GM23338 (cell line): ENCODE data around the gene CASTOR1. TPM values are rescaled to one million over a fixed set of nuclear protein-coding genes. Genes with fewer than 3 reads are reported as not detected.

Experiments used
- ATAC-seq: fragments of 200-7000 bp; cut with Tn5 transposase; 3 replicates; pipeline ENCODE4 v1.9.1; 2020
- DNase-seq: peaks from one replicate; pipeline ENCODE4 v3.0.0-alpha.2; 2015; ENCODE audit warnings: low spot score
- H2AFZ ChIP-seq: fragments of 200-600 bp; sonication (generic); 2 replicates; pipeline ENCODE4 v1.8.0; 2016; ENCODE audit warnings: antibody characterized with exemption, mild to moderate bottlenecking, moderate library complexity
- H3F3A ChIP-seq: fragments of 200-600 bp; sonication (generic); replicated peaks from 2 replicates; pipeline ENCODE4 v1.8.0; 2017; ENCODE audit warnings: antibody characterized with exemption, mixed run types, low read depth
- H3K27ac ChIP-seq: fragments of 200-600 bp; sonication (generic); 2 replicates; pipeline ENCODE4 v1.6.1; 2016; ENCODE audit warnings: low read depth
- H3K27me3 ChIP-seq: fragments of 200-600 bp; sonication (generic); 2 replicates; pipeline ENCODE4 v1.8.0; 2016; ENCODE audit warnings: mild to moderate bottlenecking, mixed run types, moderate library complexity; ENCODE audit not compliant: insufficient read depth
- H3K36me3 ChIP-seq: fragments of 200-600 bp; sonication (generic); 2 replicates; pipeline ENCODE4 v1.8.0; 2016; ENCODE audit warnings: mild to moderate bottlenecking; ENCODE audit not compliant: insufficient read depth
- H3K4me1 ChIP-seq: fragments of 200-600 bp; sonication (generic); 2 replicates; pipeline ENCODE4 v1.8.0; 2016; ENCODE audit warnings: mild to moderate bottlenecking, moderate library complexity; ENCODE audit not compliant: insufficient read depth
- H3K4me2 ChIP-seq: fragments of 200-600 bp; sonication (generic); 2 replicates; pipeline ENCODE4 v1.7.1; 2017; ENCODE audit warnings: mixed run types
- H3K4me3 ChIP-seq: fragments of 200-600 bp; sonication (generic); 2 replicates; pipeline ENCODE4 v1.6.1; 2016; ENCODE audit warnings: mixed run types
- H3K79me2 ChIP-seq: fragments of 200-600 bp; sonication (generic); replicated peaks from 2 replicates; pipeline ENCODE4 v1.8.0; 2017; ENCODE audit warnings: mild to moderate bottlenecking; ENCODE audit not compliant: insufficient read depth
- H3K9me2 ChIP-seq: fragments of 200-600 bp; sonication (generic); 2 replicates; pipeline ENCODE4 v1.8.0; 2017; ENCODE audit not compliant: insufficient read depth
- H4K20me1 ChIP-seq: fragments of 200-600 bp; sonication (generic); replicated peaks from 2 replicates; pipeline ENCODE4 v1.8.0; 2017; ENCODE audit warnings: mild to moderate bottlenecking; ENCODE audit not compliant: insufficient read depth
- H3K27ac Mint-ChIP-seq: 2 replicates; pipeline ENCODE4 v1.8.0; 2020; ENCODE audit warnings: inconsistent platforms, mild to moderate bottlenecking, moderate library complexity, mixed read lengths
- H3K27me3 Mint-ChIP-seq: 3 replicates; pipeline ENCODE4 v1.8.0; 2022; ENCODE audit warnings: low read depth, mild to moderate bottlenecking, moderate library complexity, mixed read lengths, inconsistent platforms; ENCODE audit not compliant: insufficient read depth, poor library complexity
- H3K36me3 Mint-ChIP-seq: 3 replicates; pipeline ENCODE4 v1.8.0; 2021; ENCODE audit warnings: low read depth, mild to moderate bottlenecking, inconsistent platforms, moderate library complexity, mixed read lengths
- H3K4me1 Mint-ChIP-seq: 3 replicates; pipeline ENCODE4 v1.8.0; 2020; ENCODE audit warnings: mild to moderate bottlenecking, inconsistent platforms, mixed read lengths
- H3K4me3 Mint-ChIP-seq: 3 replicates; pipeline ENCODE4 v1.8.0; 2021; ENCODE audit warnings: moderate library complexity, mild to moderate bottlenecking, inconsistent platforms, mixed read lengths
- H3K9me3 Mint-ChIP-seq: 3 replicates; pipeline ENCODE4 v1.8.0; 2020; ENCODE audit warnings: moderate library complexity, mild to moderate bottlenecking, inconsistent platforms, mixed read lengths
- CREB1 ChIP-seq: fragments of 250-450 bp; sonication (Bioruptor Pico); IDR thresholded peaks from 2 replicates; pipeline ENCODE4 v1.5.0; 2020; ENCODE audit warnings: low read depth, mild to moderate bottlenecking, moderate library complexity
- CTCF ChIP-seq, 2 experiments: fragments of 200-600 bp in 1 of 2; sonication (generic) in 1 of 2; conservative IDR thresholded peaks; 2 replicates each; pipeline versions ENCODE4 v1.5.1 to v1.6.1; 2016 to 2017; ENCODE audit warnings: antibody characterized with exemption in 2 of 2, low read depth in 2 of 2, mild to moderate bottlenecking in 2 of 2, moderate library complexity in 1 of 2
- ETS1 ChIP-seq: IDR thresholded peaks from 2 replicates; pipeline ENCODE4 v1.6.1; 2016; ENCODE audit warnings: antibody characterized with exemption
- EZH2 ChIP-seq: fragments of 200-600 bp; sonication (generic); IDR thresholded peaks from one replicate; pipeline ENCODE4 v1.8.0; 2017; ENCODE audit warnings: antibody characterized with exemption, mild to moderate bottlenecking, low read depth; ENCODE audit not compliant: unreplicated experiment
- EZH2phosphoT487 ChIP-seq: fragments of 200-600 bp; sonication (generic); IDR thresholded peaks from one replicate; pipeline ENCODE4 v1.8.1; 2018; ENCODE audit warnings: antibody characterized with exemption; ENCODE audit not compliant: unreplicated experiment
- JUNB ChIP-seq: IDR thresholded peaks from one replicate; pipeline ENCODE4 v1.6.1; 2016; ENCODE audit warnings: antibody characterized with exemption; ENCODE audit not compliant: unreplicated experiment
- NANOG ChIP-seq: IDR thresholded peaks from 2 replicates; pipeline ENCODE4 v1.6.1; 2016; ENCODE audit warnings: antibody characterized with exemption, borderline replicate concordance
- POLR2AphosphoS5 ChIP-seq: IDR thresholded peaks from 2 replicates; pipeline ENCODE4 v1.6.1; 2016; ENCODE audit warnings: antibody characterized with exemption, low read depth
- REST ChIP-seq: IDR thresholded peaks from one replicate; pipeline ENCODE4 v1.6.1; 2018; ENCODE audit warnings: antibody characterized with exemption; ENCODE audit not compliant: unreplicated experiment
- STAT1 ChIP-seq: IDR thresholded peaks from one replicate; pipeline ENCODE4 v1.6.1; 2016; ENCODE audit warnings: antibody characterized with exemption; ENCODE audit not compliant: unreplicated experiment
- ZNF114 ChIP-seq: fragments of 250-450 bp; sonication (Bioruptor Pico); IDR thresholded peaks from 2 replicates; pipeline ENCODE4 v1.5.0; 2020; ENCODE audit warnings: mild to moderate bottlenecking, moderate library complexity
- ZNF331 ChIP-seq: fragments of 250-450 bp; sonication (Bioruptor Pico); IDR thresholded peaks from 2 replicates; pipeline ENCODE4 v1.5.0; 2020; ENCODE audit warnings: low read depth, mild to moderate bottlenecking, moderate library complexity
- ZNF462 ChIP-seq: fragments of 250-450 bp; sonication (Bioruptor Pico); IDR thresholded peaks from 2 replicates; pipeline ENCODE4 v1.5.0; 2020; ENCODE audit warnings: mild to moderate bottlenecking, moderate library complexity
- polyA plus RNA-seq: library from polyadenylated mRNA; unstranded; fragments of >200 nt; fragmentation: Nextera tagmentation; extraction: Ambion mirVana; gene quantifications from 2 replicates; pipeline ENCODE4 v1.2.1, GENCODE V29; 2016
- total RNA-seq: library from RNA; depleted of rRNA; stranded (reverse); fragments of >200 nt; shearing (Covaris generic); gene quantifications from 2 replicates; pipeline ENCODE4 v1.2.3, GENCODE V29; 2014

CASTOR1 gene
- total and polyA plus RNA-seq, 2 experiments from 2014 or later, result 11.3 to 23.2 TPM

- peaks cover 10% of the 10 kb centered on the region; the same call in 2 of the 3 replicates for H3K4me1 Mint-ChIP-seq
- peaks cover 11% of the 10 kb centered on the region for H3F3A ChIP-seq
- ATAC-seq, result no peak
- H3K27me3 ChIP-seq, result peaks cover 7% of the 10 kb centered on the region; the same call in 1 of the 2 replicates
- no peaks in the 10 kb centered on the region for H3K9me3 Mint-ChIP-seq
- no peaks in the 10 kb centered on the region; the same call in 1 of the 2 replicates for H4K20me1 ChIP-seq
- no peaks in the 10 kb centered on the region for H3K9me2 ChIP-seq
- no peak overlapping the region for H3K4me2 ChIP-seq
- no peaks in the 10 kb centered on the region for H3K79me2 ChIP-seq
- H3K36me3 ChIP-seq, result no peaks in the 10 kb centered on the region
- no peak overlapping the region for H3K4me3 ChIP-seq
- peaks cover 9% of the 10 kb centered on the region; the same call in 1 of the 2 replicates for H3K4me1 ChIP-seq
- H2AFZ ChIP-seq, result no peak overlapping the region
- no peak overlapping the region for H3K4me3 Mint-ChIP-seq
- no peak overlapping the region for H3K27ac Mint-ChIP-seq
- no peak for DNase-seq
- no peaks in the 10 kb centered on the region for H3K36me3 Mint-ChIP-seq
- no peak overlapping the region for H3K27ac ChIP-seq
- no peak for TF ChIP-seq STAT1
- no peak for TF ChIP-seq EZH2phosphoT487
- TF ChIP-seq CREB1, result no peak
- no peak for TF ChIP-seq CTCF (conservative IDR thresholded peaks at IDR 0.05; ENCODE audit: low read depth in 2 of 2)
- TF ChIP-seq POLR2AphosphoS5, result no peak
- no peak for TF ChIP-seq REST
- no peak for TF ChIP-seq ETS1
- TF ChIP-seq ZNF462 (CRISPR knock-in tag), result no peak
- TF ChIP-seq ZNF114 (CRISPR knock-in tag), result no peak
- TF ChIP-seq JUNB, result no peak
- no peak for TF ChIP-seq EZH2
- no peak for TF ChIP-seq NANOG
- no peak for TF ChIP-seq ZNF331 (CRISPR knock-in tag)
- peaks cover 24% of the 10 kb centered on the region for H3K27me3 Mint-ChIP-seq
These were observed 4.0 kb downstream of the CASTOR1 start for GRCh38 chr22:30285176-30285845.
